ENCODE data around the gene CACNG1. TPM values are rescaled to one million over a fixed set of nuclear protein-coding genes. Genes with fewer than 3 reads are reported as not detected.
"Not testable (repeated sequence)": the region's sequence is repeated elsewhere in the genome, so short reads cannot be mapped to it uniquely, and the experiment has no call there.

Gene CACNG1
- total RNA-seq, 1 donor from 2014 or later, result not detected

- ATAC-seq, result no peak
Observed at GRCh38 chr17:67026341-67026740, 18.0 kb upstream of the CACNG1 start.

- no peak for ATAC-seq
Observed at GRCh38 chr17:67027031-67027628, 17.2 kb upstream of the CACNG1 start.

- no peak for ATAC-seq
Observed at GRCh38 chr17:67030641-67031040, 13.7 kb upstream of the CACNG1 start.

GRCh38 chr17:67032382-67032781 lies 12.0 kb upstream of the CACNG1 start:
- no peak for ATAC-seq

GRCh38 chr17:67032985-67033384 lies 11.4 kb upstream of the CACNG1 start:
- no peak for ATAC-seq

- no peak for ATAC-seq
Observed at GRCh38 chr17:67033613-67034012, 10.7 kb upstream of the CACNG1 start.

GRCh38 chr17:67035131-67036083 lies 8.9 kb upstream of the CACNG1 start:
- no peak for ATAC-seq

GRCh38 chr17:67038861-67039365 lies 5.4 kb upstream of the CACNG1 start:
- no peak for ATAC-seq

- ATAC-seq, result no peak
Observed at GRCh38 chr17:67040652-67041051, 3.7 kb upstream of the CACNG1 start.

- not testable (repeated sequence) for ATAC-seq
Observed at GRCh38 chr17:67041119-67041518, 3.2 kb upstream of the CACNG1 start.

- no peak for ATAC-seq
Observed at GRCh38 chr17:67041531-67041930, 2.8 kb upstream of the CACNG1 start.

GRCh38 chr17:67041941-67042899 lies 2.1 kb upstream of the CACNG1 start:
- no peak for ATAC-seq

- no peak for ATAC-seq
Observed at GRCh38 chr17:67043283-67043682, 1.1 kb upstream of the CACNG1 start.

- no peak for ATAC-seq
Observed at GRCh38 chr17:67044940-67045339, 586 bp downstream of the CACNG1 start.

GRCh38 chr17:67046398-67046797 lies 2.0 kb downstream of the CACNG1 start:
- ATAC-seq, result no peak

- no peak for ATAC-seq
Observed at GRCh38 chr17:67047382-67047781, 3.0 kb downstream of the CACNG1 start.

- no peak for ATAC-seq
Observed at GRCh38 chr17:67049025-67049739, 4.8 kb downstream of the CACNG1 start.

- no peak for ATAC-seq
Observed at GRCh38 chr17:67050066-67050465, 5.7 kb downstream of the CACNG1 start.

GRCh38 chr17:67050471-67051154 lies 6.3 kb downstream of the CACNG1 start:
- no peak for ATAC-seq

- ATAC-seq, result no peak
Observed at GRCh38 chr17:67051155-67051538, 6.8 kb downstream of the CACNG1 start.

GRCh38 chr17:67051837-67052236 lies 7.5 kb downstream of the CACNG1 start:
- ATAC-seq, result no peak

Data from esophagus mucosa (tissue), 1 donor.